GM12872 (cell line): Measurements from ENCODE around the gene FARS2.

Source experiments
- CTCF ChIP-seq: IDR thresholded peaks from 3 replicates; pipeline ENCODE4 v1.5.1; 2011; ENCODE audit warnings: low read depth, mild to moderate bottlenecking, low read length, moderate library complexity; ENCODE audit not compliant: insufficient read depth

Gene FARS2

DNA sequence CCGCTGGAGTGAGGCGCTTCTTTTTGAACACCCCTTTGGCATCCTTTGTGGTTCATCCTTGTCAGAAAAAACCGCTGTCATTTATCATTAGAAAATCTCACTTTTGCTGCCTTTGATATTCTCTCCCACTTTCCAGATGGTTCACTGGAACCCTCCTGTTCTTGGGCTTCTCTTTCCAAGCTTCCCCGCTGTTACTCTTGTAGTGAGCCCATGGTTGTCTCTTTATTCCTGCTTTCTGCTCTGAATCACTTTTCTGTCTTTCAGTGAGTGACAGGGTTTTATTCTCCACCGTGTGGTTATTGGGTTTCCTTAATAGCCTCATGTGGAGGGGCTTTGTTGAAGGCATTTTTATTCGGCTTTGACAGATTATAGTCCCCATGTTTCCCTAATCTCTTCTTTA lies 117.0 kb downstream of the FARS2 start:
- TF ChIP-seq CTCF: no peak

- peak; percentile 89 for TF ChIP-seq CTCF
These were observed 118.4 kb downstream of the FARS2 start for GRCh38 chr6:5379647-5380242.

GRCh38 chr6:5383856-5384255 lies 122.5 kb downstream of the FARS2 start:
- no peak for TF ChIP-seq CTCF

DNA sequence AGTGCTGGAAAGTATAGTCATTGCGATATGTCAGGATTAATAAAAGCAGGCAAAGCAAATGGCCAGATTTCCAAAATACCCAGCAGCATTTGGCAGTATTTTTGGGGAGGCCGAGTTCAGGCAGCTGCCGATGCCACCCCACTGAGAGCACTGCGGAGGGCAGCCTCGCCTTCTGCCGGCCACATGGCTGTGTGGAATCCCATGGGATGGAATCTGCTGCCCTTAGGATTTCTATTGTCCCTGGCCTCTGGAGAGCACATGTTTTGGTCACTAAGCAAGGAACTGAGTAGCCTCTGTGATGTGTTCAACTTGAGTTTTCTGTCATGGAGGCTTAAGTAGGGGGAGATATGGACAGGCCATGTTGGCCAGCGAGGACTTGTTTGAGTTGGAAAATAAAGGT lies 123.0 kb downstream of the FARS2 start:
- no peak for TF ChIP-seq CTCF

- TF ChIP-seq CTCF: no peak
These were observed 127.0 kb downstream of the FARS2 start for GRCh38 chr6:5388326-5388725.

DNA sequence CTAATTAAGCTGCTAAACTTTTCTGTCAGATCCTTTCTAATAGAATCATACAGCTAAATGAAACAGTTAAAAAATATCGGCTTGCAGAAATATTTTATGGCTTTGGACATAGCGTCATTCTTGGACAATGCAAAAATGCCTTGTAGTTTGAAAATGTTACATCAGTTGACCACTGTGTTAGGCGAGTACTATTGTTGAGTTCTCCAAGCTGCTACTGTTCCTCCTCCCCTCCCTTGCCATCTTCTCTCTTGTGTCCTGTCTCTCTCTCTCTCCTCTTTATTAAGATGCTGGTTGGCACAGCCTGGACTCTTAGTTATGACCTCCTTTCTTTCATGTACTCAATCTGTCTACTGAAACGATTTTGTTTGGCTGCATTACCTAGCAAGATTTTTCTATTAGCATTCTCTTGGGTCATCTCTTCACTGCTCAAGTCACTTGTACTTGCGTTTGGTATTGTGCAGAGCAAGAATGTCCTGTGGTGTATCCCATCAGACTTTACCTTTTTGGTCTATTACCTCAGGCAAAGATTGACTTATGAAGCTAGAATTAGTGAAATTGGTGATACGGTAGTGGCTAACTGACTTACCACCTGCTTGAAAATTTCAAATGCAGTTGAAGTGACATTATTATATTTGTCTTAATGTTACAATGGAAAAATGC lies 127.9 kb downstream of the FARS2 start:
- TF ChIP-seq CTCF: no peak

GRCh38 chr6:5390177-5390576 lies 128.9 kb downstream of the FARS2 start:
- TF ChIP-seq CTCF: no peak
